Thoracic aorta (tissue), 2 donors: ENCODE data around the gene LRRC40. TPM values are rescaled to one million over a fixed set of nuclear protein-coding genes. Genes with fewer than 3 reads are reported as not detected.
A peak's percentile ranks its signal among the peaks of the same experiment; 100 is the strongest.

ENCODE experiments used
- ATAC-seq: fragments of 150-250 bp; one replicate; pipeline ENCODE4 v1.8.0; 2017; ENCODE audit warnings: low read depth; ENCODE audit not compliant: insufficient number of reproducible peaks, low FRiP score
- DNase-seq: peaks from one replicate; pipeline ENCODE4 v3.0.0-alpha.2; 2020; ENCODE audit warnings: low spot score
- H3K27ac ChIP-seq, 2 donors: fragments of 200-600 bp; sonication (generic); 1 replicate in 1 of 2; 2 replicates in 1 of 2; pipeline ENCODE4 v1.5.1; 2016; ENCODE audit warnings: mild to moderate bottlenecking in 2 of 2, moderate library complexity in 2 of 2
- H3K27me3 ChIP-seq: fragments of 200-600 bp; sonication (generic); replicated peaks from 2 replicates; pipeline ENCODE4 v1.6.0; 2016; ENCODE audit warnings: mild to moderate bottlenecking; ENCODE audit not compliant: insufficient read depth
- H3K36me3 ChIP-seq: fragments of 200-600 bp; sonication (generic); one replicate; pipeline ENCODE4 v1.5.1; 2016
- H3K4me1 ChIP-seq, 2 donors: fragments of 200-600 bp; sonication (generic); 1 replicate in 1 of 2; 2 replicates in 1 of 2; pipeline versions ENCODE4 v1.5.1 to v1.6.0; 2016; ENCODE audit warnings: low read depth in 2 of 2, mild to moderate bottlenecking in 1 of 2; ENCODE audit not compliant: control insufficient read depth in 1 of 2
- H3K4me3 ChIP-seq: fragments of 200-600 bp; sonication (generic); 2 replicates; pipeline ENCODE4 v1.5.1; 2016; ENCODE audit warnings: mild to moderate bottlenecking
- H3K9me3 ChIP-seq: fragments of 200-600 bp; sonication (generic); 2 replicates; pipeline ENCODE4 v1.5.1; 2016
- total RNA-seq, 2 donors: library from RNA; depleted of rRNA; stranded (reverse); fragments of >200 nt; gene quantifications; one replicate each; pipeline versions ENCODE4 v1.1.0 to v1.2.3, GENCODE V29; 2016
- TF ChIP-seq, protein P1 (sequence below): fragments of 200-600 bp; sonication (generic); IDR thresholded peaks from one replicate; pipeline ENCODE4 v1.5.1; 2019; ENCODE audit warnings: antibody characterized with exemption

The LRRC40 gene
- total RNA-seq, 2 donors from 2014 or later = 8.8 to 12.4 TPM

DNA sequence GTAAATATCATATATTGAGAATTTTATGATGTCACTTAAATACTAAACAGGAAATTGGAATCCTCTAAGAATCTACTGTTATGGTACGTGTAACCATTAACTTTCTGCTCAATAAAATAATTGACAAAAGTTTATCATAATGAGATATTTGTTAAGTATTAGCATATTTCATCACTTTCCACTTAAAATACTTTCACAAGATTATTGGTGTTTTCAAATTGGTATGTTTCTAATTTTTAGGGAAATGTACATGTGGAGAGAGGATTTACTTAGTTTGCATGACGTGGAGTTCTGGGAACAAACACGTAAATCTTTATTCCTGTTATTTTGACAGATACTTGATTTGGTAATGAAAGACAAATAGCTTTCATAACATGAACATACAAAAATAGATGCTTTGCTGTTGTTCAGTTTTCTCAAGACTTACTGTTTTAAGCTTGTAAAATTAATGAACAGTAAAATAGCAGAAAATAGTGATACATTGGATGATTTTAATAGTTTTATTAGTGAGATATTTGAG lies 17.4 kb upstream of the LRRC40 start:
- Histone ChIP-seq H3K4me3 (peak overlapping the region; percentile 94), H3K27me3 (no peaks in the 10 kb centered on the region), H3K4me1 (peaks cover 35 to 58% of the 10 kb centered on the region in 2 donors)

DNA sequence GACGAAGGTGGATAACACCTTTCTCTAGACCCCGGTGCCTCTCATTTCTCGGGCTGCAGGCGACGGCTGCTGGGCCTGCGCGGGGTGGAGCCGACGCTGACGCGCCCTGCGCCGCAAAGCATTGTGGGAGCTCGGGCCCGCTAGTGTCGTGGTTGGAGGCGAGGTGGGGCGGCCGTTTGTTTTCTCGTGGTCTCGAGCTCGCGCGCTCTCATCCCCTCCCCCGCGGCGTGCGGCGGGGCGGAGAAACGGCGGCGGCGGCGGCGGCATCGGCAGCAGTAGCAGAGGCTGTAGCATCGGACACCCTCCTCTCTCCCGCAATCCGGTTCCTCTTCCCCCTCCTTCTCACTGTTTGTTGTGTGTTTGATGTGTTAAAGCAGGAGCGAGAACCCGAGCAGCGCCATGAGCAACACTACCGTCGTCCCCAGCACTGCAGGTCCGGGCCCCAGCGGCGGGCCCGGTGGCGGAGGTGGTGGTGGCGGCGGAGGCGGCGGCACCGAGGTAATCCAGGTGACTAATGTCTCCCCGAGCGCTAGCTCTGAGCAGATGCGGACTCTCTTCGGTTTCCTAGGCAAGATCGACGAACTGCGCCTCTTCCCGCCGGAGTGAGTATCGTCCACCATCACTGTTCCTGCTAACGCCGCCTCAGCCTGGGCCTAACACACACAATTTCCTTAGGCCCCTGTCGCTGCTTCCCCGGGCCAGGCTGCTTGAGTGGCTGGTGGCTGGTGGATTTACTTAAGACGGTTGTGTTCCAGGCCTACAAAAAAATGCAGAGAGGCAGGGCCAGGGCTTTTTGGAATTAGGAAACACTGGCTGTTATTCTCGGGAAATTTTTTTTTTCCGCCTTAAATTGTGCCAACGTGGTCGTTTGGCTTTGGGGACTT lies 16.1 kb upstream of the LRRC40 start, which contains the start of gene SRSF11:
Gene SRSF11 (plus strand): TSS at position 143 of the 884 bp plus-strand sequence. CDS start 257 bp downstream, at position 400.
- TF ChIP-seq, protein P1, sequence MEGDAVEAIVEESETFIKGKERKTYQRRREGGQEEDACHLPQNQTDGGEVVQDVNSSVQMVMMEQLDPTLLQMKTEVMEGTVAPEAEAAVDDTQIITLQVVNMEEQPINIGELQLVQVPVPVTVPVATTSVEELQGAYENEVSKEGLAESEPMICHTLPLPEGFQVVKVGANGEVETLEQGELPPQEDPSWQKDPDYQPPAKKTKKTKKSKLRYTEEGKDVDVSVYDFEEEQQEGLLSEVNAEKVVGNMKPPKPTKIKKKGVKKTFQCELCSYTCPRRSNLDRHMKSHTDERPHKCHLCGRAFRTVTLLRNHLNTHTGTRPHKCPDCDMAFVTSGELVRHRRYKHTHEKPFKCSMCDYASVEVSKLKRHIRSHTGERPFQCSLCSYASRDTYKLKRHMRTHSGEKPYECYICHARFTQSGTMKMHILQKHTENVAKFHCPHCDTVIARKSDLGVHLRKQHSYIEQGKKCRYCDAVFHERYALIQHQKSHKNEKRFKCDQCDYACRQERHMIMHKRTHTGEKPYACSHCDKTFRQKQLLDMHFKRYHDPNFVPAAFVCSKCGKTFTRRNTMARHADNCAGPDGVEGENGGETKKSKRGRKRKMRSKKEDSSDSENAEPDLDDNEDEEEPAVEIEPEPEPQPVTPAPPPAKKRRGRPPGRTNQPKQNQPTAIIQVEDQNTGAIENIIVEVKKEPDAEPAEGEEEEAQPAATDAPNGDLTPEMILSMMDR = no peak
- H3K36me3 ChIP-seq = no peaks in the 10 kb centered on the region
- H3K4me3 ChIP-seq = peak within 1 kb of the TSS; percentile 94
- H3K27ac ChIP-seq = peak within 1 kb of the TSS; percentile 86 to 94
- no peaks in the 10 kb centered on the region for H3K9me3 ChIP-seq
- H3K27me3 ChIP-seq = no peaks in the 10 kb centered on the region
- peaks cover 29 to 45% of the 10 kb centered on the region in 2 donors for H3K4me1 ChIP-seq
- ATAC-seq = peak; percentile 81
- peak; percentile 85 for DNase-seq

More for the DNA sequence above, 17.4 kb upstream of the LRRC40 start:
- TF ChIP-seq, protein P1 = no peak
- DNase-seq (no peak), ATAC-seq (no peak)
- Histone ChIP-seq H3K36me3 (no peaks in the 10 kb centered on the region), H3K27ac (peak overlapping the region in 1 of 2 donors; percentile 94), H3K9me3 (no peaks in the 10 kb centered on the region)

DNA sequence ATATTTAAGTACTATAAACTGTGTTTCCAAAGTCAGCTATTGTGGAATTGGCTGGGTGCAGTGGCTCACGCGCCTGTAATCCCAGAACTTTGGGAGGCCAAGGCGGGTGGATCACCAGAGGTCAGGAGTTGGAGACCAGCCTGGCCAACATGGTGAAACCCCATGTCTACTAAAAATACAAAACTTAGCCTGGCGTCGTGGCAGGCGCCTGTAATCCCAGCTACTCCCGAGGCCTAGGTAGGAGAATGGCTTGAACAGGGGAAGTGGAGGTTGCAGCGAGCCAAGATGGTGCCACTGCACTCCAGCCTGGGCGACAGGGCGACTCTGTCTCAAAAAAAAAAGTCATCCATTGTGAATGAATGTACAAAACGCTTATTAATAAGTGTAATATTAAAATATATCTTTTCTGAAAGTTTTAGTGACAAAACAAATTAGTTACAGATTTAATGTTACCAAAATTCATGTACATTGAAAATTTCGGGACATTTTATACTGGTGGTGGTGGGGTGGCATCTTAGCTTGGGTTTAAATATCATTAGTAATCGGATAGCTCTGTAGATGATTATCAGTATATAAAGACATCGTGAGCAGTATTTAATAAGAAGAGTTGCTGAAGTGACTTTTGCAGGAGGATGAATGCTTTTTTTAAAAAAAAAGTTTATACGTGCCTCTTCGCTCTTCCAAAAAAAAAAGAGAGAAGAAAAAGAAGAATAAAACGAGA lies 15.3 kb upstream of the LRRC40 start:
- Histone ChIP-seq H3K4me3 (peak overlapping the region; percentile 94), H3K27me3 (no peaks in the 10 kb centered on the region), H3K36me3 (no peaks in the 10 kb centered on the region), H3K27ac (peak overlapping the region; percentile 86 to 94), H3K9me3 (no peaks in the 10 kb centered on the region), H3K4me1 (peaks cover 29 to 41% of the 10 kb centered on the region in 2 donors)
- no peak for DNase-seq
- ATAC-seq = no peak
- TF ChIP-seq, protein P1 = no peak

DNA sequence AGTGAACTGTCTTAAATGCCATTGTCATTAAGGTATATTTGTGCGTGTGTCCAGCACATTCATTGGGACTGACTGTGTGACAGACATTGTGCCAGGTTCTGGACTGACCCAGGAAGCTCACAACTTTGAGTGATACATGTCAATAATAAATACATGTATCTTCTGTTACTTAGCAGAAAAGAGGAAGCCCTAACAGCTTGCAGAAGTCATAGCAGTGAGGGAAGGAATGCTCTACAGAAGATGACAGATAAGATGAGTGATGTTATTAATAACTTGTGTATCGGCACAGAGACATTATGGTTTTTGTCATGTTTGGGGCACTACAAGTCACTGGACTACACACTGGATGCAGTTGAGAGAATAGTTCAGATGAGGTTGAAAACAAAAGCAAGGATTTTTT lies 14.6 kb upstream of the LRRC40 start:
- Histone ChIP-seq H3K4me3 (no peak overlapping the region), H3K9me3 (no peaks in the 10 kb centered on the region), H3K36me3 (no peaks in the 10 kb centered on the region), H3K27me3 (no peaks in the 10 kb centered on the region), H3K4me1 (peaks cover 29 to 38% of the 10 kb centered on the region in 2 donors), H3K27ac (no peak overlapping the region)
- ATAC-seq (no peak), DNase-seq (no peak)
- TF ChIP-seq, protein P1 = no peak

DNA sequence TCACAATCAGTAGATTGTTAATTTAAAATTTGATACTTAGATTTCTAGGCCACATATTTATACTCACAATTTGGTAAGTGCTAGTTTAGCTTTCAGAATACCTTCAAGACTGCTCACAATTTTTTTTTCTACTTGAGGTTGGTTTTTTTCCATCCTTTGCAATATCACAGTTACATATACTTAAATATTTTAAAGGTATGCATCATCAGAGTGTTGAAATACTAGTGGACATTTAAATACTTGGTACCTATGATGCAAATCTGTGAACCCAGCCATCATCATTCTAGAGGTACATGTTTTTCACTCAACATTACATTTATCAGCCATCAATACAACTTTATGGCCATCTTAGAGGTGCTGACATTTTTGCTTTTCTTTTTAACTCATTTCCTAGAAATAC lies 6.2 kb upstream of the LRRC40 start:
- no peak overlapping the region for H3K4me3 ChIP-seq
- no peak for DNase-seq
- no peak for ATAC-seq
- H3K36me3 ChIP-seq = no peaks in the 10 kb centered on the region
- TF ChIP-seq, protein P1 = no peak
- no peaks in the 10 kb centered on the region for H3K27me3 ChIP-seq
- H3K9me3 ChIP-seq = no peaks in the 10 kb centered on the region
- peaks cover 26 to 29% of the 10 kb centered on the region in 2 donors for H3K4me1 ChIP-seq
- no peak overlapping the region for H3K27ac ChIP-seq
